Duodenal mucosa (tissue), 2 donors: ENCODE measurements around the gene WNK4.
"Not testable (repeated sequence)": the region's sequence is repeated elsewhere in the genome, so short reads cannot be mapped to it uniquely, and the experiment has no call there.

ENCODE experiments used
- H3K27ac ChIP-seq: one replicate; pipeline ENCODE4 v1.7.0; 2013; ENCODE audit warnings: low read depth, low read length
- H3K27me3 ChIP-seq, 2 donors: one replicate each; pipeline ENCODE4 v1.7.0; 2013; ENCODE audit warnings: low read length in 2 of 2, control low read depth in 1 of 2; ENCODE audit not compliant: insufficient read depth in 2 of 2, control insufficient read depth in 1 of 2
- H3K36me3 ChIP-seq, 2 donors: one replicate each; pipeline ENCODE4 v1.7.0; 2013; ENCODE audit warnings: low read length in 2 of 2, control low read depth in 1 of 2; ENCODE audit not compliant: insufficient read depth in 2 of 2, control insufficient read depth in 1 of 2
- H3K4me1 ChIP-seq, 2 donors: one replicate each; pipeline ENCODE4 v1.7.0; 2013; ENCODE audit warnings: low read length in 2 of 2, control low read depth in 1 of 2; ENCODE audit not compliant: insufficient read depth in 2 of 2, control insufficient read depth in 1 of 2
- H3K4me3 ChIP-seq, 2 donors: one replicate each; pipeline ENCODE4 v1.7.0; 2013; ENCODE audit warnings: low read length in 2 of 2, low read depth in 1 of 2
- H3K9ac ChIP-seq, 2 donors: one replicate each; pipeline ENCODE4 v1.7.0; 2013; ENCODE audit warnings: low read length in 2 of 2, low read depth in 1 of 2
- H3K9me3 ChIP-seq, 2 donors: one replicate each; pipeline ENCODE4 v1.7.0; 2013; ENCODE audit warnings: low read length in 2 of 2, control low read depth in 1 of 2; ENCODE audit not compliant: control insufficient read depth in 1 of 2

Gene WNK4

GRCh38 chr17:42779936-42780850 is at the start of gene WNK4:
Gene WNK4, plus strand, starts transcription at chr17:42780610. Its CDS starts 89 bp downstream, at chr17:42780699.
- Histone ChIP-seq H3K36me3 (peaks cover 20 to 37% of the 10 kb centered on the region in 2 donors), H3K4me3 (peak within 1 kb of the TSS; percentile 57 to 58), H3K27ac (peak within 1 kb of the TSS; percentile 36), H3K4me1 (peaks cover 16 to 18% of the 10 kb centered on the region in 2 donors), H3K9ac (peak within 1 kb of the TSS; percentile 22 to 63), H3K9me3 (no peaks in the 10 kb centered on the region), H3K27me3 (peaks cover 30 to 31% of the 10 kb centered on the region in 2 donors)

GRCh38 chr17:42740699-42741098 is 39.7 kb upstream of the WNK4 start:
- Histone ChIP-seq H3K9ac (no peak overlapping the region), H3K9me3 (no peaks in the 10 kb centered on the region), H3K36me3 (no peaks in the 10 kb centered on the region), H3K4me3 (no peak overlapping the region), H3K4me1 (peaks cover 10 to 15% of the 10 kb centered on the region in 2 donors), H3K27me3 (no peaks in the 10 kb centered on the region), H3K27ac (no peak overlapping the region)

- H3K4me1 ChIP-seq: peaks cover 10 to 15% of the 10 kb centered on the region in 2 donors
- H3K27ac ChIP-seq: not testable (repeated sequence)
Observed at GRCh38 chr17:42742916-42743315, 37.5 kb upstream of the WNK4 start.

GRCh38 chr17:42743595-42744282 is 36.7 kb upstream of the WNK4 start:
- H3K9me3 ChIP-seq: no peaks in the 10 kb centered on the region
- H3K9ac ChIP-seq: peak overlapping the region; percentile 68 to 76
- H3K27ac ChIP-seq: peak overlapping the region; percentile 93
- peak overlapping the region; percentile 78 to 81 for H3K4me3 ChIP-seq
- H3K4me1 ChIP-seq: peaks cover 10 to 15% of the 10 kb centered on the region in 2 donors
- no peaks in the 10 kb centered on the region for H3K36me3 ChIP-seq
- no peaks in the 10 kb centered on the region for H3K27me3 ChIP-seq

More at GRCh38 chr17:42742916-42743315, 37.5 kb upstream of the WNK4 start:
- not testable (repeated sequence) for H3K9ac ChIP-seq, H3K4me3 ChIP-seq, H3K9me3 ChIP-seq, H3K36me3 ChIP-seq, H3K27me3 ChIP-seq

GRCh38 chr17:42744283-42744805 is 36.1 kb upstream of the WNK4 start:
- Histone ChIP-seq H3K9ac (peak overlapping the region; percentile 68 to 76), H3K27ac (peak overlapping the region; percentile 93), H3K27me3 (no peaks in the 10 kb centered on the region), H3K9me3 (no peaks in the 10 kb centered on the region), H3K36me3 (no peaks in the 10 kb centered on the region), H3K4me1 (peaks cover 10 to 15% of the 10 kb centered on the region in 2 donors), H3K4me3 (peak overlapping the region; percentile 78 to 81)

- Histone ChIP-seq H3K27ac (peak within 1 kb of the TSS; percentile 93), H3K4me3 (peak within 1 kb of the TSS; percentile 78 to 81), H3K9me3 (no peaks in the 10 kb centered on the region), H3K9ac (peak within 1 kb of the TSS; percentile 68 to 76), H3K36me3 (no peaks in the 10 kb centered on the region), H3K27me3 (no peaks in the 10 kb centered on the region), H3K4me1 (peaks cover 10 to 16% of the 10 kb centered on the region in 2 donors)
Observed at GRCh38 chr17:42744806-42745617, 35.4 kb upstream of the WNK4 start, which contains the start of gene EZH1. Gene EZH1, minus strand, starts transcription at chr17:42745040. Its CDS starts 16,099 bp downstream, at chr17:42728941.

- H3K4me1 ChIP-seq: peaks cover 10 to 18% of the 10 kb centered on the region in 2 donors
- H3K4me3 ChIP-seq: no peak overlapping the region
- no peak overlapping the region for H3K27ac ChIP-seq
- peaks cover 0 to 4% of the 10 kb centered on the region in 2 donors for H3K27me3 ChIP-seq
- no peak overlapping the region for H3K9ac ChIP-seq
- H3K36me3 ChIP-seq: no peaks in the 10 kb centered on the region
- H3K9me3 ChIP-seq: no peaks in the 10 kb centered on the region
Observed at GRCh38 chr17:42748202-42748907, 32.1 kb upstream of the WNK4 start.

- Histone ChIP-seq H3K27me3 (peaks cover 0 to 4% of the 10 kb centered on the region in 2 donors), H3K4me1 (peaks cover 4 to 10% of the 10 kb centered on the region in 2 donors), H3K36me3 (no peaks in the 10 kb centered on the region), H3K9me3 (no peaks in the 10 kb centered on the region), H3K9ac (no peak overlapping the region), H3K27ac (no peak overlapping the region), H3K4me3 (no peak overlapping the region)
Observed at GRCh38 chr17:42748908-42749798, 31.3 kb upstream of the WNK4 start.
